Measurements from ENCODE around the gene ITGB5.
"Not testable (repeated sequence)": the region's sequence is repeated elsewhere in the genome, so short reads cannot be mapped to it uniquely, and the experiment has no call there.

The ITGB5 gene

DNA sequence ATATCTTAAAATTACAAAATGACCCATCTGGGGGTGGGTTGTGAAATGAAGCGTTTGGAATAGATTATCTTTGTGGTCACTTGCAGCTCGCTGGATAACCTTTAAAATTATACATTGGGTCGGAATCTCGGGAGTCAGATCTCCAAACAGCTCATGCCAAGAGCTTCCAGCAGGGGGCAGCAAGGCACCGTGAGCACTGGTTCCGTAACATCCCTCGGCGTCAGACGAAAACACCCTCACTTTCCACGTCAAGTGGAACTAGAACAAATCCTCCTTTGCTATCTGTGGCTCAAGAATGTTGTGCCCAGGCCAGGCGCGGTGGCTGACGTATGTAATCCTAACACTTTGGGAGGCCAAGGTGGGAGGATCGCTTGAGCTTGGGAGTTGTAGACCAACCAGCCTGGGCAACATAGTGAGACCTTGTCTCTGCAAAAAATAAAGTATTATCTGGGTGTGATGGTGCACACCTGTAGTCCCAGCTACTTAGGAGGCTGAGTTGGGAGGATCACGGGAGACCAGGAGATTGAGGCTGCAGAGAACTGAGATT is 125.8 kb downstream of the ITGB5 start:
- peaks cover 16% of the 10 kb centered on the region for H3K4me1 ChIP-seq (ENCODE audit: low read length)
- H3K9me3 ChIP-seq (ENCODE audit: insufficient read depth, low read length), result no peaks in the 10 kb centered on the region
- no peak overlapping the region for H3K27ac ChIP-seq (ENCODE audit: low read length)
- TF ChIP-seq EZH2phosphoT487 (IDR thresholded peaks at IDR 0.05; ENCODE audit: low read depth), result no peak
- TF ChIP-seq, protein P1, sequence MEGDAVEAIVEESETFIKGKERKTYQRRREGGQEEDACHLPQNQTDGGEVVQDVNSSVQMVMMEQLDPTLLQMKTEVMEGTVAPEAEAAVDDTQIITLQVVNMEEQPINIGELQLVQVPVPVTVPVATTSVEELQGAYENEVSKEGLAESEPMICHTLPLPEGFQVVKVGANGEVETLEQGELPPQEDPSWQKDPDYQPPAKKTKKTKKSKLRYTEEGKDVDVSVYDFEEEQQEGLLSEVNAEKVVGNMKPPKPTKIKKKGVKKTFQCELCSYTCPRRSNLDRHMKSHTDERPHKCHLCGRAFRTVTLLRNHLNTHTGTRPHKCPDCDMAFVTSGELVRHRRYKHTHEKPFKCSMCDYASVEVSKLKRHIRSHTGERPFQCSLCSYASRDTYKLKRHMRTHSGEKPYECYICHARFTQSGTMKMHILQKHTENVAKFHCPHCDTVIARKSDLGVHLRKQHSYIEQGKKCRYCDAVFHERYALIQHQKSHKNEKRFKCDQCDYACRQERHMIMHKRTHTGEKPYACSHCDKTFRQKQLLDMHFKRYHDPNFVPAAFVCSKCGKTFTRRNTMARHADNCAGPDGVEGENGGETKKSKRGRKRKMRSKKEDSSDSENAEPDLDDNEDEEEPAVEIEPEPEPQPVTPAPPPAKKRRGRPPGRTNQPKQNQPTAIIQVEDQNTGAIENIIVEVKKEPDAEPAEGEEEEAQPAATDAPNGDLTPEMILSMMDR (IDR thresholded peaks at IDR 0.05; ENCODE audit: low read depth, low read length), result peak; percentile 94
- no peaks in the 10 kb centered on the region for H3K36me3 ChIP-seq (replicated peaks; ENCODE audit: low read depth, low read length)
- H3K9ac ChIP-seq (ENCODE audit: low read length), result peak overlapping the region; percentile 54
- peak overlapping the region; percentile 93; the same call in 1 of the 2 replicates for H2AFZ ChIP-seq (ENCODE audit: low read depth, low read length)
- peak overlapping the region; percentile 76 for H3K4me3 ChIP-seq (ENCODE audit: low read length)
- no peaks in the 10 kb centered on the region for H3K27me3 ChIP-seq (ENCODE audit: low read depth, low read length)
- H3K79me2 ChIP-seq (ENCODE audit: low read length), result no peaks in the 10 kb centered on the region
- no peaks in the 10 kb centered on the region for H4K20me1 ChIP-seq (ENCODE audit: insufficient read depth, low read length)
- peak overlapping the region; percentile 95 for H3K4me2 ChIP-seq (ENCODE audit: low read length)

DNA sequence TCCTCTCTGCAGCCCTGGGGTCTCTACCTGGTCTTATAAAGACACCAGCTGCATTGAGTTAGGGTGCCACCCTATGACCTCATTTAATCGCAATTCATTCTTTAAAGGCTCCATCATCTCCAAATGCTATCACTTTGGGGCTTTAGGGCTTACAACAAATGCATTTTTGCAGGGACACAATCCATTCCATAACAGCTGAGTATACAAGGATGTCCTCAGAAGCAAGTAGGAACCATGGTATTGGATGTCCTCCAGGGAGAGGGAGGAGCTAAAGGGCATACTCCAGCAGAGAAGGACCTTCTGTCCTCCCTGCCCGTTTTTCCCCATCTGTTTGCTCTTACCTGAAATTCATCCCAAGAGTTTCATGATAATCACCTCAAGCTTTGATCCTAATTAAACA is 126.6 kb downstream of the ITGB5 start:
- Histone ChIP-seq H3K4me1 (ENCODE audit: low read length) (peaks cover 16% of the 10 kb centered on the region), H3K9me3 (ENCODE audit: insufficient read depth, low read length) (no peaks in the 10 kb centered on the region), H3K27ac (ENCODE audit: low read length) (no peak overlapping the region), H2AFZ (ENCODE audit: low read depth, low read length) (no peak overlapping the region), H3K79me2 (ENCODE audit: low read length) (no peaks in the 10 kb centered on the region), H3K9ac (ENCODE audit: low read length) (no peak overlapping the region), H4K20me1 (ENCODE audit: insufficient read depth, low read length) (no peaks in the 10 kb centered on the region), H3K4me2 (ENCODE audit: low read length) (peak overlapping the region; percentile 95), H3K27me3 (ENCODE audit: low read depth, low read length) (no peaks in the 10 kb centered on the region), H3K4me3 (ENCODE audit: low read length) (no peak overlapping the region), H3K36me3 (replicated peaks; ENCODE audit: low read depth, low read length) (no peaks in the 10 kb centered on the region)
- no peak for TF ChIP-seq EZH2phosphoT487 (IDR thresholded peaks at IDR 0.05; ENCODE audit: low read depth)
- TF ChIP-seq, protein P1 (IDR thresholded peaks at IDR 0.05; ENCODE audit: low read depth, low read length), result no peak

DNA sequence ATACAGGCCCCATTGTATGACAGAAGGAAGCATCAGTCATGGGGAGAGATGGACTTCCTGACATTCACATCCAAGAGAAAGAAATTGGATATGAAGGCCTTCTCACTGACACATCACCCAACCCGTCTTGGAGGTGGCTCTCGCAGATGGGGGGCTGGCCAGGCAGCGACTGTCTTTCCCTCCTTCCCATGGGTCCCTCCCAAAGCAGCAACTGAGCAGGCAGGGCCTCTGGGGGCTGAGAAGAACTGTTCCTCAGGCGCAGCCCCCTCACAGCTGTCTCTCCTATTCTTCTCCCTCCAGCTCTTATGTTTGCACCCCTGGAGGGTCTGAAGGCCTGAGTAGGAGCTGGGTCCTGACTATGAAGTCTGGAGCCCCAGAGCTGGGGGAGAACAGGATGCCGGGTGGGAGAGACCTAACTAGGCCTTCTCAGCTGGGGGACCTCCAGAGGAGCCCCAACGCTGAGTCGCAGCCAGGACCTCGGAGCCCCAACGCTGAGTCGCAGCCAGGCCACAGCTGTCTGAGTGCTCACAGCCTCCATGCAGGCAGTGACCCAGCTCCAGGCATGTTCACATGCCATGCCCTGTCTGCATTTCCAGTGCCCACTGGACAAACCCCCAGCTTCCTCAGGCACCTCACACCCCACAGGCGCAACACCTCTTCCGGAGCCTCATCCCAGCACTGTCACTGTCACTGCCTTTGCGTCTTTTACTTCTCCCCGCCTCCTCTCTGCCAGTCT is 127.3 kb downstream of the ITGB5 start:
- Histone ChIP-seq H3K36me3 (replicated peaks; ENCODE audit: low read depth, low read length) (no peaks in the 10 kb centered on the region), H3K4me3 (ENCODE audit: low read length) (no peak overlapping the region), H3K4me1 (ENCODE audit: low read length) (peaks cover 16% of the 10 kb centered on the region), H4K20me1 (ENCODE audit: insufficient read depth, low read length) (no peaks in the 10 kb centered on the region), H3K27ac (ENCODE audit: low read length) (no peak overlapping the region), H3K27me3 (ENCODE audit: low read depth, low read length) (no peaks in the 10 kb centered on the region), H3K4me2 (ENCODE audit: low read length) (no peak overlapping the region), H2AFZ (ENCODE audit: low read depth, low read length) (no peak overlapping the region), H3K79me2 (ENCODE audit: low read length) (no peaks in the 10 kb centered on the region), H3K9ac (ENCODE audit: low read length) (no peak overlapping the region), H3K9me3 (ENCODE audit: insufficient read depth, low read length) (no peaks in the 10 kb centered on the region)
- TF ChIP-seq, protein P1 (IDR thresholded peaks at IDR 0.05; ENCODE audit: low read depth, low read length), result no peak
- TF ChIP-seq EZH2phosphoT487 (IDR thresholded peaks at IDR 0.05; ENCODE audit: low read depth), result no peak

DNA sequence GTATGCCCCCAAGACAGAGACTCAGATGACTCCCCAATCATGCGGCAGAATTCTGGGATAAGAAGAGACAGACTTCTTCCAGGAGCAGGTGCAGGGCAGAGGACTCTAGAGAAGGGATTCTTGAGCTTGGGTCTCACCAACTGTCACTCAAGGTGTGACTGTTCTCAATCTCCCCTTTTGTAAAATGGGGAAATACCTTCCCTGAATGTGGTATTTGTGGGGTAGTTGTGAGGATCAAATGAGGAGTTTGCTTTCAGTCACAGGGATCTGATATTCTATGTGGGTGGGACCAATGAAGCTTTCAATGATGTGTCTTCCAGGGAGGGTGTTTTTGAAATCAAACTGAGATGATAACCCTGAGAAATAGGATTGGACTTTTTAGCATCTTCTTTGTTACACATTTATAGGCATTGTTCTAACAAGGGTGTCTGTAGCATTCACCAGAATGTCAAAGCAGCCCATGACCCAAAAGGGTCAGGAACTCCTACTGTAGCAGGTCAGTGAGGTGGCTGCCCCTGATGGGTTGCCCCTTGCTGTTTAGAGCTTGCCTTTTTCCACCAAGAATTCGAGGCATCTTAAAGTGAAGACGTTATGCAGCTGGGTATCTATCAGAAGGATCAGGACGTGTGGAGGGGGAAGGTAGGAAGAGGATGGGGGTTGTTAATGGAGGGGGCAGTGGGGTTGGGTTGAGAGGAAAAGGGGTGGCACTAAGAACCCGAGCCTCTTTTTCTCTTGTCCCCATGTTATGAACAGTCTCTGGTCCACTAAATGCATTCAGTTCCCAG is 128.1 kb downstream of the ITGB5 start:
- no peak for TF ChIP-seq EZH2phosphoT487 (IDR thresholded peaks at IDR 0.05; ENCODE audit: low read depth)
- TF ChIP-seq, protein P1 (IDR thresholded peaks at IDR 0.05; ENCODE audit: low read depth, low read length), result no peak
- Histone ChIP-seq H3K36me3 (replicated peaks; ENCODE audit: low read depth, low read length) (no peaks in the 10 kb centered on the region), H4K20me1 (ENCODE audit: insufficient read depth, low read length) (no peaks in the 10 kb centered on the region), H3K27me3 (ENCODE audit: low read depth, low read length) (no peaks in the 10 kb centered on the region), H2AFZ (ENCODE audit: low read depth, low read length) (no peak overlapping the region), H3K9me3 (ENCODE audit: insufficient read depth, low read length) (no peaks in the 10 kb centered on the region), H3K4me3 (ENCODE audit: low read length) (no peak overlapping the region), H3K27ac (ENCODE audit: low read length) (no peak overlapping the region), H3K79me2 (ENCODE audit: low read length) (no peaks in the 10 kb centered on the region), H3K4me1 (ENCODE audit: low read length) (peaks cover 16% of the 10 kb centered on the region), H3K4me2 (ENCODE audit: low read length) (no peak overlapping the region), H3K9ac (ENCODE audit: low read length) (no peak overlapping the region)

DNA sequence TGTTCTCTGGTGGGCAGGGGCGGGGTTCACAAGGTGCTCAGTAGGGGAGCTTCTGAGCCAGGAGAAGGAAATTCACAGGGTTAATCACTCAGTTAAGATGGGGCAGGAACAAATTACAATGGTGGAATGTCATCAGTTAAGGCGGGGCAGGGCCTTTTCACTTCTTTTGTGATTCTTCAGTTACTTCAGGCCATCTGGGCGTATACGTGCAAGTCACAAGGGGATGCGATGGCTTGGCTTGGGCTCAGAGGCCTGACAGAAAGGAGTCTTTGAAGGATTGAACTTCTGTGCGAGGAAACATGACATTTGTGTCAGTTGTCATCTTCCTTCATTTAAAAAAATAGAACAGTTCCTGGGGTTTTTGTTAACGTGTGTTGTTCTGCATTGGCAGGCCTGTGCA is 129.2 kb downstream of the ITGB5 start:
- H3K36me3 ChIP-seq (replicated peaks; ENCODE audit: low read depth, low read length); H3K27ac ChIP-seq (ENCODE audit: low read length); H3K9ac ChIP-seq (ENCODE audit: low read length); H3K4me3 ChIP-seq (ENCODE audit: low read length); H4K20me1 ChIP-seq (ENCODE audit: insufficient read depth, low read length); H2AFZ ChIP-seq (ENCODE audit: low read depth, low read length); H3K9me3 ChIP-seq (ENCODE audit: insufficient read depth, low read length); H3K79me2 ChIP-seq (ENCODE audit: low read length); H3K4me2 ChIP-seq (ENCODE audit: low read length); H3K27me3 ChIP-seq (ENCODE audit: low read depth, low read length): not testable (repeated sequence)
- H3K4me1 ChIP-seq (ENCODE audit: low read length), result peaks cover 16% of the 10 kb centered on the region
